GM13976 (cell line): ENCODE data around the gene SHISAL1.

Source experiments
- DNase-seq: peaks from one replicate; pipeline ENCODE4 v3.0.0; 2012; ENCODE audit warnings: low spot score
- CTCF ChIP-seq: IDR thresholded peaks from 2 replicates; pipeline ENCODE4 v1.5.1; 2012; ENCODE audit warnings: borderline replicate concordance, mild to moderate bottlenecking; ENCODE audit not compliant: insufficient read depth; ENCODE audit errors: extremely low read depth, missing control alignments, control extremely low read depth
- in situ Hi-C: fragments of 300-500 bp; cut with MboI; formaldehyde crosslinking; loops from one replicate; pipeline ENCODE4 v1.12.0; 2022; ENCODE audit warnings: low sequenced_read_pairs, mixed read lengths, inconsistent platforms; ENCODE audit not compliant: unreplicated experiment

Gene SHISAL1

GRCh38 chr22:44318751-44319150, 6.0 kb upstream of the SHISAL1 start:
- TF ChIP-seq CTCF, result no peak
- in situ Hi-C loops, result no loop called here
- no peak for DNase-seq

GRCh38 chr22:44317886-44318637, 5.3 kb upstream of the SHISAL1 start:
- in situ Hi-C loops, result no loop called here
- no peak for DNase-seq
- no peak for TF ChIP-seq CTCF

- no peak for DNase-seq
- TF ChIP-seq CTCF, result no peak
- in situ Hi-C loops, result no loop called here
Measured at GRCh38 chr22:44317123-44317444, 4.3 kb upstream of the SHISAL1 start.

GRCh38 chr22:44316393-44317122, 3.8 kb upstream of the SHISAL1 start:
- no peak for DNase-seq
- no peak for TF ChIP-seq CTCF
- in situ Hi-C loops, result no loop called here

GRCh38 chr22:44314425-44315067, 1.8 kb upstream of the SHISAL1 start:
- in situ Hi-C loops, result no loop called here
- TF ChIP-seq CTCF, result no peak
- DNase-seq, result no peak

GRCh38 chr22:44313385-44314006, 745 bp upstream of the SHISAL1 start:
- in situ Hi-C loops, result no loop called here
- TF ChIP-seq CTCF, result no peak
- DNase-seq, result no peak
